ENCODE measurements around the gene DUSP1.

Gene DUSP1, protein sequence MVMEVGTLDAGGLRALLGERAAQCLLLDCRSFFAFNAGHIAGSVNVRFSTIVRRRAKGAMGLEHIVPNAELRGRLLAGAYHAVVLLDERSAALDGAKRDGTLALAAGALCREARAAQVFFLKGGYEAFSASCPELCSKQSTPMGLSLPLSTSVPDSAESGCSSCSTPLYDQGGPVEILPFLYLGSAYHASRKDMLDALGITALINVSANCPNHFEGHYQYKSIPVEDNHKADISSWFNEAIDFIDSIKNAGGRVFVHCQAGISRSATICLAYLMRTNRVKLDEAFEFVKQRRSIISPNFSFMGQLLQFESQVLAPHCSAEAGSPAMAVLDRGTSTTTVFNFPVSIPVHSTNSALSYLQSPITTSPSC

DNA sequence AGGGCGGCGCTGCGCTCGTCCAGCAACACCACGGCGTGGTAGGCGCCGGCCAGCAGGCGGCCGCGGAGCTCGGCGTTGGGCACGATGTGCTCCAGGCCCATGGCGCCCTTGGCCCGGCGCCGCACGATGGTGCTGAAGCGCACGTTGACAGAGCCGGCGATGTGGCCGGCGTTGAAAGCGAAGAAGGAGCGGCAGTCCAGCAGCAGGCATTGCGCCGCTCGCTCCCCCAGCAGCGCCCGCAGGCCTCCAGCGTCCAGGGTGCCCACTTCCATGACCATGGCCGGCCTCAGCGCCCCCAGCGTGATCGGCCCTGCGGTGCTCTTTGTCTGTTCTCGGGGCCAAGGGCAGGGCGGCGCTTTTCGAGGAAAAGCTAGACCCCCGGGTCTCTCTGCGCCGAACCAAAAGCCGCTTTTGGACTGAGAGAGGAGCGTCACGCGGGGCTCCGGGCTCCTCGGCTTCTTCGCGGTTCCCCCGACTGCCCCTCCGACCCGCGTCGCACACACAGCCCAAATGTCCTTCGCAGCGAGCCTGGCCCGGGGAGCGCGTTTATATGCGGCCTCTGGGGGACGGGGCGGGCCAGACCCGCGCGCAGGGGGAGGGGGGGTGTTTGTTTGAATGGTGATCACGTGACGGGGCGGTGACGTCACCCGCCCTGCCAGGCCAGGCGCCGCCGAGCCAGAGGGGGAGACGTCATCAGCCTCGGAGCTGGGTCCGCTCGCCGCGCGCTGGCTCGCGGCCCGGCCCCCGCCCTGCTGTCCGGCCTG lies at the start of gene DUSP1:
DUSP1 (minus strand) TSS at position 521 of the 764 bp plus-strand sequence; CDS start at position 278, 243 bp downstream.
- CTCF ChIA-PET, result interaction anchor here (0.9 to 6.6 kb wide), 19 partner anchors 8 to 188 kb away, joined by 3 to 66 read pairs (median 4); partner anchors contain the start of gene RPL26L1
- TF ChIP-seq, protein P1, sequence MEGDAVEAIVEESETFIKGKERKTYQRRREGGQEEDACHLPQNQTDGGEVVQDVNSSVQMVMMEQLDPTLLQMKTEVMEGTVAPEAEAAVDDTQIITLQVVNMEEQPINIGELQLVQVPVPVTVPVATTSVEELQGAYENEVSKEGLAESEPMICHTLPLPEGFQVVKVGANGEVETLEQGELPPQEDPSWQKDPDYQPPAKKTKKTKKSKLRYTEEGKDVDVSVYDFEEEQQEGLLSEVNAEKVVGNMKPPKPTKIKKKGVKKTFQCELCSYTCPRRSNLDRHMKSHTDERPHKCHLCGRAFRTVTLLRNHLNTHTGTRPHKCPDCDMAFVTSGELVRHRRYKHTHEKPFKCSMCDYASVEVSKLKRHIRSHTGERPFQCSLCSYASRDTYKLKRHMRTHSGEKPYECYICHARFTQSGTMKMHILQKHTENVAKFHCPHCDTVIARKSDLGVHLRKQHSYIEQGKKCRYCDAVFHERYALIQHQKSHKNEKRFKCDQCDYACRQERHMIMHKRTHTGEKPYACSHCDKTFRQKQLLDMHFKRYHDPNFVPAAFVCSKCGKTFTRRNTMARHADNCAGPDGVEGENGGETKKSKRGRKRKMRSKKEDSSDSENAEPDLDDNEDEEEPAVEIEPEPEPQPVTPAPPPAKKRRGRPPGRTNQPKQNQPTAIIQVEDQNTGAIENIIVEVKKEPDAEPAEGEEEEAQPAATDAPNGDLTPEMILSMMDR (IDR thresholded peaks at IDR 0.05; ENCODE audit: insufficient read depth, low read length, missing control alignments), result peak; percentile 69

DNA sequence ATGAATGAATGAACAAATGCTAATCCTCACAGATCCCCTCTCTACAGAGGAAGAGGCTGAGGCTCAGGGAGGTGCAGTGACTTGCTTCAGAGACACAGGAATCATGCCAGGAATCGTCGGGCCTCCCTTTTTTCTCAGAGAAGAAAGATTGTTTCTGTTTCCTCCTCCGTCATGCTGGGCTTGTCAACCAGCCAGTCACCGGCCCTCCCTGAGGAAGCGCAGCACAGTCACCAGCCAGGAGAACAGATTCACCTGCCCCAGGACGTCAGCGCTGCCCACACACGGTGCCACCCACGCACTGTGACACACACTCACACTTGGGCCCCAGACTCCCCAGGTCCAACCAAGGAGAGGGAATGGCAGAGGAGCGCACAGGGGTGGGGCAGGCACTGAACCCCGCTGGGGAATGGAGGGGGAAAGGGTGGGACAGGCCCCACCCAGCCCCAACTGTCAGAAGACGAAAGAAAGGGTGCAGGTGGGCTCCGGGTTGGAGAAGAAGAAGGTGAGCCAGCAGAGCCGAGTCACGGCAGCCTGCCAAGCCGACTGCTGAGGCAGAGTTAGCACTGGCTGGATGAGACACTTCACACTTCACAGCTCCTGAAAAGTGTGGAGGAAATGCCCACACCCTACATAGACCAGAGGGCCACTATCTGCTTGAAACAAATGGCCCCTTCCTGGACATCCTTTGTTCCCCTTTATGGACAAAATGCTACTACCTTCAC lies 49.2 kb upstream of the DUSP1 start:
- ChIA-PET POLR2A (no interaction called here), CTCF (interaction anchor here (1.2 to 1.3 kb wide), 2 partner anchors 9 to 11 kb away, joined by 3 read pairs; no protein-coding TSS in a partner anchor)
- TF ChIP-seq, protein P1 (IDR thresholded peaks at IDR 0.05; ENCODE audit: insufficient read depth, low read length, missing control alignments), result no peak
- DNase-seq (ENCODE audit: low read depth, low spot score), result no peak
- H3K4me3 ChIP-seq (ENCODE audit: low read depth, low read length), result no peak overlapping the region

More for the DNA sequence above, at the start of gene DUSP1:
- H3K4me3 ChIP-seq (ENCODE audit: low read depth, low read length), result peak within 1 kb of the TSS; percentile 82
- peak; percentile 79 for DNase-seq (ENCODE audit: low read depth, low spot score)
- POLR2A ChIA-PET, result interaction anchor here (0.6 to 9.9 kb wide), 59 partner anchors 10 to 213 kb away, joined by 3 to 149 read pairs (median 5); partner anchors contain the start of genes ATP6V0E1 and RPL26L1

DNA sequence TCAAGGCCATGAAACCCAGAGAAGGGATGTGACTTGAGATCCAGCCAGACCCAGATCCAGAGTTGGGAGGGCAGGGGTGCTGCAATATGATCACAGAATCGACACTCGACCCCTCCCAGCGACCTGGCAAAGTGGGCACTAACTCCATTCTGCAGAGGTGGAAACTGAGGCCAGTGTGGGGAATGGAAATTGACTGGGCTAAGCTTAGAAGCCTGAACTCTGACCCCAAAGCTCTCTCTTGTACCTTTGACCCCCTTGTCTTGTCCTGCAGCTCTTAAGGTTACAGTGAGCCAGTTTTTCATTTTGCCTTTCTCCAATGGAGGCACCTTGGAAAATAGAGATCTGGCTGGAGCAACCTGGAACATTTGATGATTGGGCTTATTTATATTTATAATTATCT lies 48.6 kb upstream of the DUSP1 start:
- H3K4me3 ChIP-seq (ENCODE audit: low read depth, low read length), result no peak overlapping the region
- CTCF ChIA-PET, result no interaction called here
- TF ChIP-seq, protein P1 (IDR thresholded peaks at IDR 0.05; ENCODE audit: insufficient read depth, low read length, missing control alignments), result no peak
- POLR2A ChIA-PET, result no interaction called here
- DNase-seq (ENCODE audit: low read depth, low spot score), result no peak

DNA sequence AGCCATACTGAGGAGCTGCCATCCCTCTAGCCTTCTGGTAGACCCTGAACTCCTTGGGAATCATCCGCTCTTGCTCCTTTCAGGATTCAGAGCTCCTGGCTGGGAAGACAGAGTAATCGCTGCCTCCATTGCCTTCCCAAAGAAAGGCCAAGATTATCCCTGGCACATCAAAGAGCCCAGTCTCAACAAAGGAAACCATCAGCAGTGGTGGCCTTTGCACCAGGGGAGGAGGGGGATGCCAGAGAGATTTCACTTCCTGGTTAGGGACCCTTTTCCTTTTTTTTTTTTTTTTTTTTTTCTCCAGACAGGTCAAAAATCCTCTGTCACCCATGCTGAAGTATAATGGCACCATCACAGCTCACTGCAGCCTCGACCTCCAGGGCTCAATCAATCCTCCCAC lies 47.1 kb upstream of the DUSP1 start:
- POLR2A ChIA-PET, result interaction anchor here (1.3 kb wide), 1 partner anchor 47 kb away, joined by 4 read pairs; the partner anchor contains the start of gene DUSP1
- no peak overlapping the region for H3K4me3 ChIP-seq (ENCODE audit: low read depth, low read length)
- TF ChIP-seq, protein P1 (IDR thresholded peaks at IDR 0.05; ENCODE audit: insufficient read depth, low read length, missing control alignments), result no peak
- CTCF ChIA-PET, result no interaction called here
- DNase-seq (ENCODE audit: low read depth, low spot score), result no peak

DNA sequence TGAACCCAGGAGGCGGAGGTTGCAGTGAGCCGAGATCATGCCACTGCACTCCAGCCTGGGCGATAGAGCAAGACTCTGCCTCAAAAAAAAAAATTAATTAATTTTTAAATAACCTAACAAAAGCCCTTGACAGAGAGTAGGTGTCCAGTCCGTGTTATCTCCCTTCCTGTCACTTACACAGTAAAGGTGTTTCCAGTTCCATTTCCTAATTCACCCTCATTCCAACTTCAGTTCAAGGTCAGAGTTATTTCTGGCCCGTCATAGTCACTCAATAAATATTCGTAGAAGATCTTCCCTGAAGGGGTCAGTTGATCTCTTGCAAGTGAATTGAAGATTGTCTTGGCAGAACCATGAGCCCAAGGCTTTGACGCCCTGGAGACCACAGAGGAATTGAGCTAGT lies 46.7 kb upstream of the DUSP1 start:
- TF ChIP-seq, protein P1 (IDR thresholded peaks at IDR 0.05; ENCODE audit: insufficient read depth, low read length, missing control alignments), result no peak
- H3K4me3 ChIP-seq (ENCODE audit: low read depth, low read length), result no peak overlapping the region
- ChIA-PET CTCF (interaction anchor here (0.7 kb wide), 1 partner anchor 77 kb away, joined by 3 read pairs; no protein-coding TSS in a partner anchor), POLR2A (interaction anchor here (0.6 to 1.3 kb wide), 2 partner anchors 47 to 50 kb away, joined by 3 to 4 read pairs; partner anchors contain the start of gene DUSP1)
- DNase-seq (ENCODE audit: low read depth, low spot score), result no peak
